Stimulated activated effector memory CD8-positive, alpha-beta T cell treated with anti-CD3 and anti-CD28 coated beads, Interleukin-12 subunit alpha, Interleukin-12 subunit beta, amount 100 ng/mL, for 72 hours (primary cell): ENCODE results near the gene ACSBG1.

Experiments
- ATAC-seq: fragments of 150-1000 bp; cut with Tn5 transposase; 2 replicates; pipeline ENCODE4 v1.10.0; 2021
- DNase-seq, 2 donors: peaks; one replicate each; pipeline ENCODE4 v3.0.0; 2021 to 2022; ENCODE audit warnings: low spot score in 2 of 2
- H3K27ac Mint-ChIP-seq: one replicate; pipeline ENCODE4 v1.8.0; 2022; ENCODE audit warnings: mild to moderate bottlenecking, mixed read lengths
- H3K36me3 Mint-ChIP-seq: one replicate; pipeline ENCODE4 v1.8.0; 2022; ENCODE audit warnings: mild to moderate bottlenecking, mixed read lengths
- H3K4me1 Mint-ChIP-seq: one replicate; pipeline ENCODE4 v1.8.0; 2022; ENCODE audit warnings: mixed read lengths
- H3K4me3 Mint-ChIP-seq: one replicate; pipeline ENCODE4 v1.8.0; 2022; ENCODE audit warnings: mild to moderate bottlenecking, mixed read lengths
- H3K9me3 Mint-ChIP-seq: one replicate; pipeline ENCODE4 v1.8.0; 2022; ENCODE audit warnings: mixed read lengths

The ACSBG1 gene

GRCh38 chr15:78216276-78217104 lies 17.9 kb downstream of the ACSBG1 start:
- Mint-ChIP-seq H3K9me3 (no peaks in the 10 kb centered on the region), H3K27ac (no peak overlapping the region), H3K4me3 (no peak overlapping the region), H3K4me1 (no peaks in the 10 kb centered on the region), H3K36me3 (no peaks in the 10 kb centered on the region)
- ATAC-seq (no peak), DNase-seq (no peak)

GRCh38 chr15:78213956-78214355 lies 20.4 kb downstream of the ACSBG1 start:
- H3K9me3 Mint-ChIP-seq: no peaks in the 10 kb centered on the region
- no peak for ATAC-seq
- no peak overlapping the region for H3K27ac Mint-ChIP-seq
- no peaks in the 10 kb centered on the region for H3K36me3 Mint-ChIP-seq
- H3K4me3 Mint-ChIP-seq: no peak overlapping the region
- no peaks in the 10 kb centered on the region for H3K4me1 Mint-ChIP-seq
- no peak for DNase-seq

GRCh38 chr15:78213425-78213750 lies 21.0 kb downstream of the ACSBG1 start:
- no peaks in the 10 kb centered on the region for H3K4me1 Mint-ChIP-seq
- H3K36me3 Mint-ChIP-seq: no peaks in the 10 kb centered on the region
- no peak overlapping the region for H3K4me3 Mint-ChIP-seq
- ATAC-seq: no peak
- H3K9me3 Mint-ChIP-seq: no peaks in the 10 kb centered on the region
- DNase-seq: no peak
- H3K27ac Mint-ChIP-seq: no peak overlapping the region

- Mint-ChIP-seq H3K4me3 (no peak overlapping the region), H3K27ac (no peak overlapping the region), H3K9me3 (no peaks in the 10 kb centered on the region), H3K4me1 (no peaks in the 10 kb centered on the region), H3K36me3 (no peaks in the 10 kb centered on the region)
- ATAC-seq (no peak), DNase-seq (no peak)
Measured at GRCh38 chr15:78212546-78213424, 21.6 kb downstream of the ACSBG1 start.

- no peak overlapping the region for H3K4me3 Mint-ChIP-seq
- no peak overlapping the region for H3K27ac Mint-ChIP-seq
- DNase-seq (no peak), ATAC-seq (no peak)
- no peaks in the 10 kb centered on the region for H3K9me3 Mint-ChIP-seq
- H3K4me1 Mint-ChIP-seq: no peaks in the 10 kb centered on the region
- H3K36me3 Mint-ChIP-seq: no peaks in the 10 kb centered on the region
Measured at GRCh38 chr15:78212008-78212407, 22.4 kb downstream of the ACSBG1 start.

GRCh38 chr15:78211189-78211921 lies 23.0 kb downstream of the ACSBG1 start:
- Mint-ChIP-seq H3K4me1 (no peaks in the 10 kb centered on the region), H3K4me3 (no peak overlapping the region), H3K9me3 (no peaks in the 10 kb centered on the region), H3K27ac (peak overlapping the region; percentile 23), H3K36me3 (no peaks in the 10 kb centered on the region)
- ATAC-seq (no peak), DNase-seq (no peak)

GRCh38 chr15:78210349-78210717 lies 24.0 kb downstream of the ACSBG1 start:
- ATAC-seq (no peak), DNase-seq (no peak)
- Mint-ChIP-seq H3K27ac (peak overlapping the region; percentile 23), H3K4me1 (no peaks in the 10 kb centered on the region), H3K4me3 (no peak overlapping the region), H3K36me3 (no peaks in the 10 kb centered on the region), H3K9me3 (no peaks in the 10 kb centered on the region)

GRCh38 chr15:78209646-78210348 lies 24.6 kb downstream of the ACSBG1 start:
- no peak overlapping the region for H3K27ac Mint-ChIP-seq
- no peak overlapping the region for H3K4me3 Mint-ChIP-seq
- no peaks in the 10 kb centered on the region for H3K9me3 Mint-ChIP-seq
- no peak for ATAC-seq
- no peaks in the 10 kb centered on the region for H3K36me3 Mint-ChIP-seq
- no peak for DNase-seq
- no peaks in the 10 kb centered on the region for H3K4me1 Mint-ChIP-seq

- ATAC-seq: no peak
- peak in 1 of 2 donors; percentile 34 for DNase-seq
- Mint-ChIP-seq H3K9me3 (no peaks in the 10 kb centered on the region), H3K36me3 (no peaks in the 10 kb centered on the region), H3K4me1 (no peaks in the 10 kb centered on the region), H3K4me3 (no peak overlapping the region), H3K27ac (no peak overlapping the region)
Measured at GRCh38 chr15:78208887-78209645, 25.3 kb downstream of the ACSBG1 start.

GRCh38 chr15:78208341-78208844 lies 26.0 kb downstream of the ACSBG1 start:
- no peak overlapping the region for H3K4me3 Mint-ChIP-seq
- H3K27ac Mint-ChIP-seq: no peak overlapping the region
- no peaks in the 10 kb centered on the region for H3K36me3 Mint-ChIP-seq
- H3K9me3 Mint-ChIP-seq: no peaks in the 10 kb centered on the region
- DNase-seq (peak in 1 of 2 donors; percentile 38), ATAC-seq (no peak)
- H3K4me1 Mint-ChIP-seq: no peaks in the 10 kb centered on the region

GRCh38 chr15:78207641-78208340 lies 26.6 kb downstream of the ACSBG1 start:
- Mint-ChIP-seq H3K4me3 (no peak overlapping the region), H3K36me3 (no peaks in the 10 kb centered on the region), H3K4me1 (no peaks in the 10 kb centered on the region), H3K9me3 (no peaks in the 10 kb centered on the region), H3K27ac (no peak overlapping the region)
- ATAC-seq (no peak), DNase-seq (peak in 1 of 2 donors; percentile 22)

GRCh38 chr15:78207110-78207458 lies 27.3 kb downstream of the ACSBG1 start:
- DNase-seq: no peak
- no peaks in the 10 kb centered on the region for H3K36me3 Mint-ChIP-seq
- H3K4me1 Mint-ChIP-seq: no peaks in the 10 kb centered on the region
- H3K4me3 Mint-ChIP-seq: no peak overlapping the region
- H3K9me3 Mint-ChIP-seq: no peaks in the 10 kb centered on the region
- no peak for ATAC-seq
- H3K27ac Mint-ChIP-seq: no peak overlapping the region

- Mint-ChIP-seq H3K9me3 (no peaks in the 10 kb centered on the region), H3K27ac (peak overlapping the region; percentile 45), H3K36me3 (no peaks in the 10 kb centered on the region), H3K4me1 (no peaks in the 10 kb centered on the region), H3K4me3 (no peak overlapping the region)
- DNase-seq: peak in 1 of 2 donors; percentile 33
- no peak for ATAC-seq
Measured at GRCh38 chr15:78206326-78207109, 27.8 kb downstream of the ACSBG1 start.
